SK-N-MC (cell line): ENCODE results near the gene TMPRSS4.

ENCODE experiments used
- EZH2 ChIP-seq: fragments of 200-600 bp; sonication (generic); IDR thresholded peaks from one replicate; pipeline ENCODE4 v1.6.1; 2017; ENCODE audit warnings: antibody characterized with exemption
- FOXP2 ChIP-seq: optimal IDR thresholded peaks from 2 replicates; pipeline ENCODE3; 2011; ENCODE audit warnings: mild to moderate bottlenecking, moderate library complexity; ENCODE audit not compliant: insufficient read depth; ENCODE audit errors: extremely low read length, control extremely low read depth
- POLR2AphosphoS5 ChIP-seq: IDR thresholded peaks from 2 replicates; pipeline ENCODE4 v1.6.1; 2012; ENCODE audit warnings: mild to moderate bottlenecking, low read depth, low read length, borderline replicate concordance

GRCh38 chr11:118149493-118149892 lies 72.6 kb downstream of the TMPRSS4 start:
- no peak for TF ChIP-seq POLR2AphosphoS5
- no peak for TF ChIP-seq EZH2
- TF ChIP-seq FOXP2 = no peak
